ENCODE data around the gene DEGS2.

DNA sequence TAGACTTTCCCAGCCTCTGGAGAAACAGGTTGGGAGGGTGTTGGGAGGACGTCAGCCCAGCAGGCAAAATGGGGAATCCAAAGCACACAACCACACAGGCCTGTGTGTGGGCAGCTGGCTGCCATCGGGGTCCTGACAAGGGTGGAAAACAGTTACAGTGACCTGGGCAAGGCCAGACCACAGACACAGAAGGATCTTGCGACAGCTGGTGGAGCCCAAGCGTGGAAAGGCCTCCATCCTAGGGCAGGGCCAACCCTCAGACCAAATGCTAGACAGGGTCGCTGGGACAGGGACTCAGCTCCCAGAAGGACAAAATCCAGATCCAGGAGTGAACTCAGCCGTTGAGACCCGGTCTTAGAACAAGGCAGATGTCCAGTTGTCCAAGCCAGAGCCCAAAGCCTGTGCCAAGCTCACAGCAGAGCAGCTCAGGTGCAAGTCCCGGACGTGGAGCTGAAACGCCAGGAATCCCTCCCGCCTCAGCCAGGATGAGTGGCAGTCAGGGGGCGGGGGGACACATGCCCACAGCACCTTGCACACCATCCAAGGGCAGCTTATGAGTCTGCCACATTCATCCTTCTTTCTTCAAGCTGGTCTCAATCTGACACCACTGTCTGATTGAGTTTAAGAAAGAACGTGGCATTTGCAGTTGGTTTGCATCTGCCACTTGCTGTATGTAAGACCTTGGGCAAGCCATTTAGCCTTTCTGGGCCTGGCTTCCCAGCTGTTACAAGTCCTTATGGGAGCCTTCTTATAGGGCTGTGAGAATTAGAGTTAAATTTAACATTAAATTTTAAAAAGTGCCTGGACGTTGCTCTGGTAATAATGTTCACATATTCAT lies 37.6 kb downstream of the DEGS2 start:
- TF ChIP-seq YY1 (IDR thresholded peaks at IDR 0.05; ENCODE audit: extremely low read depth, insufficient replicate concordance, low read depth, low read length), result no peak
- TF ChIP-seq, protein P1, sequence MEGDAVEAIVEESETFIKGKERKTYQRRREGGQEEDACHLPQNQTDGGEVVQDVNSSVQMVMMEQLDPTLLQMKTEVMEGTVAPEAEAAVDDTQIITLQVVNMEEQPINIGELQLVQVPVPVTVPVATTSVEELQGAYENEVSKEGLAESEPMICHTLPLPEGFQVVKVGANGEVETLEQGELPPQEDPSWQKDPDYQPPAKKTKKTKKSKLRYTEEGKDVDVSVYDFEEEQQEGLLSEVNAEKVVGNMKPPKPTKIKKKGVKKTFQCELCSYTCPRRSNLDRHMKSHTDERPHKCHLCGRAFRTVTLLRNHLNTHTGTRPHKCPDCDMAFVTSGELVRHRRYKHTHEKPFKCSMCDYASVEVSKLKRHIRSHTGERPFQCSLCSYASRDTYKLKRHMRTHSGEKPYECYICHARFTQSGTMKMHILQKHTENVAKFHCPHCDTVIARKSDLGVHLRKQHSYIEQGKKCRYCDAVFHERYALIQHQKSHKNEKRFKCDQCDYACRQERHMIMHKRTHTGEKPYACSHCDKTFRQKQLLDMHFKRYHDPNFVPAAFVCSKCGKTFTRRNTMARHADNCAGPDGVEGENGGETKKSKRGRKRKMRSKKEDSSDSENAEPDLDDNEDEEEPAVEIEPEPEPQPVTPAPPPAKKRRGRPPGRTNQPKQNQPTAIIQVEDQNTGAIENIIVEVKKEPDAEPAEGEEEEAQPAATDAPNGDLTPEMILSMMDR (IDR thresholded peaks at IDR 0.05 in 2 of 3, conservative IDR thresholded peaks at IDR 0.05 in 1 of 3; ENCODE audit: borderline replicate concordance in 1 of 3, insufficient read depth in 1 of 3, low read depth in 2 of 3, low read length in 2 of 3), result no peak
- TF ChIP-seq POLR2A (IDR thresholded peaks at IDR 0.05; ENCODE audit: borderline replicate concordance, extremely low read depth, insufficient read depth, insufficient read length), result no peak
- no peak for TF ChIP-seq SP1 (IDR thresholded peaks at IDR 0.05; ENCODE audit: low read depth)
- no peak for TF ChIP-seq ZNF274 (IDR thresholded peaks at IDR 0.05; ENCODE audit: low read depth, low read length)
- TF ChIP-seq SRF (IDR thresholded peaks at IDR 0.05; ENCODE audit: low read depth), result no peak
- no peak for TF ChIP-seq POLR2AphosphoS5 (IDR thresholded peaks at IDR 0.05; ENCODE audit: low read depth, low read length)
- TF ChIP-seq, protein P2, sequence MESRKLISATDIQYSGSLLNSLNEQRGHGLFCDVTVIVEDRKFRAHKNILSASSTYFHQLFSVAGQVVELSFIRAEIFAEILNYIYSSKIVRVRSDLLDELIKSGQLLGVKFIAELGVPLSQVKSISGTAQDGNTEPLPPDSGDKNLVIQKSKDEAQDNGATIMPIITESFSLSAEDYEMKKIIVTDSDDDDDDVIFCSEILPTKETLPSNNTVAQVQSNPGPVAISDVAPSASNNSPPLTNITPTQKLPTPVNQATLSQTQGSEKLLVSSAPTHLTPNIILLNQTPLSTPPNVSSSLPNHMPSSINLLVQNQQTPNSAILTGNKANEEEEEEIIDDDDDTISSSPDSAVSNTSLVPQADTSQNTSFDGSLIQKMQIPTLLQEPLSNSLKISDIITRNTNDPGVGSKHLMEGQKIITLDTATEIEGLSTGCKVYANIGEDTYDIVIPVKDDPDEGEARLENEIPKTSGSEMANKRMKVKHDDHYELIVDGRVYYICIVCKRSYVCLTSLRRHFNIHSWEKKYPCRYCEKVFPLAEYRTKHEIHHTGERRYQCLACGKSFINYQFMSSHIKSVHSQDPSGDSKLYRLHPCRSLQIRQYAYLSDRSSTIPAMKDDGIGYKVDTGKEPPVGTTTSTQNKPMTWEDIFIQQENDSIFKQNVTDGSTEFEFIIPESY (IDR thresholded peaks at IDR 0.05; ENCODE audit: extremely low read depth, insufficient replicate concordance, low read length), result no peak
- no peak for TF ChIP-seq EZH2 (IDR thresholded peaks at IDR 0.05)
- no peak for TF ChIP-seq EZH2phosphoT487 (IDR thresholded peaks at IDR 0.05; ENCODE audit: borderline replicate concordance)
